ENCODE results near the gene CRYL1. TPM values are rescaled to one million over a fixed set of nuclear protein-coding genes. Genes with fewer than 3 reads are reported as not detected.

Gene CRYL1
- total RNA-seq, 1 experiment from 2014 or later = 26.5 TPM

GRCh38 chr13:20518660-20519100 lies 7.0 kb downstream of the CRYL1 start (continued):
- no peak for TF ChIP-seq YY1 (IDR thresholded peaks at IDR 0.05; ENCODE audit: extremely low read depth, insufficient replicate concordance, low read depth, low read length)

GRCh38 chr13:20514866-20515265 lies 10.8 kb downstream of the CRYL1 start:
- peaks cover 0 to 5% of the 10 kb centered on the region in 2 experiments; a peak in 1 of 4 replicates for H3K36me3 ChIP-seq (ENCODE audit: control insufficient read depth in 1 of 2, insufficient read depth in 2 of 2, low read length in 2 of 2)
- no peaks in the 10 kb centered on the region for H4K20me1 ChIP-seq (ENCODE audit: insufficient read depth)
- no peaks in the 10 kb centered on the region for H3K9me3 ChIP-seq (ENCODE audit: control insufficient read depth in 1 of 2, insufficient read depth in 1 of 2, low read depth in 1 of 2, low read length in 2 of 2)
- no peaks in the 10 kb centered on the region for H3K79me2 ChIP-seq (ENCODE audit: insufficient read depth, low read length)
- ATAC-seq = no peak
- no peaks in the 10 kb centered on the region for H3K27me3 ChIP-seq (ENCODE audit: insufficient read depth, low read length)
- ChIA-PET CTCF (no interaction called here), POLR2A (interaction anchor here (0.6 kb wide), 1 partner anchor 11 kb away, joined by 3 read pairs; the partner anchor contains the start of gene CRYL1), RAD21 (ENCODE audit: low non-redundant PET in 1 of 2, low total read pairs in 2 of 2, uncharacterized antibody in 2 of 2, unreplicated experiment in 2 of 2) (no interaction called here)
- H2AFZ ChIP-seq (ENCODE audit: low read depth, low read length, poor library complexity, severe bottlenecking) = no peak overlapping the region
- BruUV-seq (replicated peaks) = no TSS peak
- no peak for TF ChIP-seq POLR2A (IDR thresholded peaks at IDR 0.05; ENCODE audit: borderline replicate concordance, extremely low read depth, insufficient read depth, insufficient read length)
- no peak for TF ChIP-seq ELF1 (IDR thresholded peaks at IDR 0.05; ENCODE audit: borderline replicate concordance, low read depth)
- no peak for TF ChIP-seq CEBPB (IDR thresholded peaks at IDR 0.05; ENCODE audit: low read depth)
- TF ChIP-seq ZBTB33 (IDR thresholded peaks at IDR 0.05; ENCODE audit: extremely low read depth, insufficient replicate concordance, low read length) = no peak
- no peak for TF ChIP-seq RAD21 (IDR thresholded peaks at IDR 0.05; ENCODE audit: low read depth)
- TF ChIP-seq EGR1 (IDR thresholded peaks at IDR 0.05; ENCODE audit: low read depth) = no peak
- TF ChIP-seq SRF (IDR thresholded peaks at IDR 0.05; ENCODE audit: low read depth) = no peak
- no peak for TF ChIP-seq POLR2AphosphoS5 (IDR thresholded peaks at IDR 0.05; ENCODE audit: low read depth, low read length)
- TF ChIP-seq REST (IDR thresholded peaks at IDR 0.05; ENCODE audit: low read depth) = no peak
- intact Hi-C loops (cut with micrococcal nuclease) = no loop called here
- no peak overlapping the region for H3K9ac ChIP-seq (ENCODE audit: low read length)
- H3K4me3 ChIP-seq (replicated peaks in 1 of 2; ENCODE audit: low read depth in 1 of 2, low read length in 2 of 2) = no peak overlapping the region
- no peak for DNase-seq (ENCODE audit: low read depth, low spot score)
- H3K4me1 ChIP-seq (ENCODE audit: control insufficient read depth in 1 of 2, insufficient read depth in 2 of 2, low read length in 2 of 2) = peaks cover 0 to 5% of the 10 kb centered on the region in 2 experiments; a peak in 2 of 4 replicates
- H3K9me2 ChIP-seq (ENCODE audit: insufficient read depth) = no peaks in the 10 kb centered on the region
- no peak overlapping the region for H3K4me2 ChIP-seq (ENCODE audit: low read length)
- no peak overlapping the region for H3K27ac ChIP-seq (ENCODE audit: low read depth, low read length)

All from HCT116 (cell line).